Liver (tissue), 3 donors: Measurements from ENCODE around the gene KRTAP9-3.

Source experiments
- ATF3 ChIP-seq: IDR thresholded peaks from 2 replicates; pipeline ENCODE4 v1.6.1; 2016; ENCODE audit warnings: antibody characterized with exemption
- CTCF ChIP-seq: fragments of 150-350 bp; IDR thresholded peaks from 2 replicates; pipeline ENCODE4 v1.5.1; 2017; ENCODE audit warnings: improper control_type of control experiment, low read depth, low read length; ENCODE audit not compliant: missing input control
- EGR1 ChIP-seq, 2 donors: IDR thresholded peaks; 2 replicates each; pipeline ENCODE4 v1.6.1; 2016 to 2018; ENCODE audit warnings: antibody characterized with exemption in 2 of 2, low read depth in 2 of 2
- MAX ChIP-seq: IDR thresholded peaks from 2 replicates; pipeline ENCODE4 v1.6.1; 2016; ENCODE audit warnings: antibody characterized with exemption
- NR2F2 ChIP-seq: IDR thresholded peaks from 2 replicates; pipeline ENCODE4 v1.6.1; 2016; ENCODE audit warnings: antibody characterized with exemption
- RAD21 ChIP-seq, 2 donors: IDR thresholded peaks; 2 replicates each; pipeline ENCODE4 v1.6.1; 2016; ENCODE audit warnings: antibody characterized with exemption in 2 of 2, mild to moderate bottlenecking in 2 of 2
- TAF1 ChIP-seq: conservative IDR thresholded peaks from 2 replicates; pipeline ENCODE4 v1.6.1; 2016; ENCODE audit warnings: antibody characterized with exemption, mild to moderate bottlenecking
- donor health status: healthy.
- donor health status: healthy.

- TF ChIP-seq CTCF, result no peak
- no peak for TF ChIP-seq EGR1 (IDR thresholded peaks at IDR 0.05; ENCODE audit: low read depth in 2 of 2)
- no peak for TF ChIP-seq TAF1
- TF ChIP-seq RAD21 (IDR thresholded peaks at IDR 0.05), result no peak
- no peak for TF ChIP-seq NR2F2
- TF ChIP-seq MAX, result no peak
- no peak for TF ChIP-seq ATF3
Observed at GRCh38 chr17:41263212-41263611, 31.0 kb downstream of the KRTAP9-3 start.
